K562 treated with DMSO at 1 percent for 48 hours (cell line): Measurements from ENCODE around the gene GLIPR2. TPM values are rescaled to one million over a fixed set of nuclear protein-coding genes. Genes with fewer than 3 reads are reported as not detected.

ENCODE experiments used
- total RNA-seq: library from RNA; unstranded; fragments of 300-600 nt; gene quantifications from 2 replicates; pipeline ENCODE4 v1.2.3, GENCODE V29; 2022; ENCODE audit warnings: low replicate concordance; ENCODE audit errors: extremely low read depth

The GLIPR2 gene, protein sequence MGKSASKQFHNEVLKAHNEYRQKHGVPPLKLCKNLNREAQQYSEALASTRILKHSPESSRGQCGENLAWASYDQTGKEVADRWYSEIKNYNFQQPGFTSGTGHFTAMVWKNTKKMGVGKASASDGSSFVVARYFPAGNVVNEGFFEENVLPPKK
- total RNA-seq, result not detected in 2 replicates

DNA sequence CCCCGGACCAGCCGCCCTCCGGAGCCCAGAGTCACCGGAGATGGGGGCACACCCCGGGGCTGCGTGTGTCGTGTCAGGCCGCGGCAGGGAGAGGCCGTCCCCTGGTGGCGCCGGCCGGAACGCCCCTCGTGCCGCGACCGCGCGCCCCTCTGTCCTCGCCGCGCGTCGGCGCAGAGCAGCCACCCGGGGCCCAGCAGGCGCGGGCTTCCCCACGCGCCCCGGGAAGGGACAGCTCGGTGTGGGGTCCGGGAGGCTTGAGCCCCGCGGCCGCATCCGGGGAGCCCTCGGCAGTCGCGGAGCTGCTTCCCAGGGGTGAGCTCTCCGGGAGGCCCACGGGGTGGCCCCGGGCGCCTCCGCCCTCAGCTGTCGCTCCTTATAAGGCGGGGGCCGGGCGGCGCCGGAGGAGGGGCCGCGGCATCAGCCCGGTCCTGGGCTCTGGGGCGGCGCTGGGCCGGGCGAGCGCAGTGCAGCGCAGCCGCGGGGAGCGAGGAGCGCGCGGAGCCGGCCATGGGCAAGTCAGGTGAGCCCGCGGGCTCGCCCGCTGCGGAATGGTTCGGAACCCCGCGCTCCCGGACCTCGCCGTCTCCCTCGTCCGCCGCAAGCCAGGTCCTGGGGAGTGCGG lies at the start of gene GLIPR2:
TSS of gene GLIPR2 (plus strand) at position 462 of the 622 bp plus-strand sequence. CDS start at position 508, 46 bp downstream.

DNA sequence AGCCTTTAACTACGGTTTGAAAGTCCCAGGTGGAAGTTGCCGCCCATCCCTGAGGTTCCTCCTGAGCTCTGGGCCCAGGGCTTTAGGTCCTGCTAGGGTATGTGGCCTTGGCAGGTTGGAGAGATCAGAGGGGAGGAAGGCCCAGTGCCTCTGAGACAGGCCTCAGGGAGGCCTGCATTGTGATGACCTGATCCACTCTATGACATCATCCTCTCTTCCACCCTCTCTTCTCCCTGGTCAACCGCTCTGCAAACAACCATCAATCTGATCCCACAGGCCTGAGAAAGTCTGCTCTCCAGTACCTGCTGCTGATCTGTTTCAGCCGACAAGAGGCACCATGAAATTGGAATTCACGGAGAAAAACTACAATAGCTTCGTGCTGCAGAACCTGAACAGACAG lies 32.6 kb downstream of the GLIPR2 start, which contains the start of gene CCIN:
TSS of gene CCIN (plus strand) at position 223 of the 400 bp plus-strand sequence. CDS start at position 338, 115 bp downstream.

DNA sequence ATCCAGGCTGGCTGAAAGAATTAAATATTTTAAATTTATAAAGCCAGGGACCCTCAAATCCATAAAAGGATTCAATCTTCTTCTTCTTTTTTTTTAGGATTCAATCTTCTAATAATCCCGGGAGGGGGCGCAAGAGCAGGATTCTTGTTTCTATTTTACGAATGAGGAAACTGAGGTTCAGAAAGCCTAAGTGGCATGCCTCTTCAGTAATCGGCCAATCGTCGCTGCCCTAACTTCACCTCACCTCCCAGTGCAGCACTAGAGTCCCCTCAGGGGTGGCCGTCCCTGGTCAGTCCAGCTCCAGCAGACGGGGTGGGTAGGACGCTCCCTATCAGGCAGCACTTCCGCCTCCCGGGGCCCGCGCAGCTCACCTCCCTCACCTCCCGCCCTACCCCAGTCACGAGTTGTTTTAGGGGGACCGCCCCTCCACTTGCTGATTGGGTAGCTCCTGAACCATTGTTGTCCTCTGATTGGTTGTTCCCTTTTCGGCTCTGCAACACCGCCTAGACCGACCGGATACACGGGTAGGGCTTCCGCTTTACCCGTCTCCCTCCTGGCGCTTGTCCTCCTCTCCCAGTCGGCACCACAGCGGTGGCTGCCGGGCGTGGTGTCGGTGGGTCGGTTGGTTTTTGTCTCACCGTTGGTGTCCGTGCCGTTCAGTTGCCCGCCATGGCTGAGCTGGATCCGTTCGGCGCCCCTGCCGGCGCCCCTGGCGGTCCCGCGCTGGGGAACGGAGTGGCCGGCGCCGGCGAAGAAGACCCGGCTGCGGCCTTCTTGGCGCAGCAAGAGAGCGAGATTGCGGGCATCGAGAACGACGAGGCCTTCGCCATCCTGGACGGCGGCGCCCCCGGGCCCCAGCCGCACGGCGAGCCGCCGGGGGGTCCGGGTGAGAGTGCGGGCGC lies 54.1 kb downstream of the GLIPR2 start, which contains the start of gene CLTA:
TSS of gene CLTA (plus strand) at position 534 of the 902 bp plus-strand sequence. CDS start at position 670, 136 bp downstream.

Other genes starting within 250 kb of the GLIPR2 start
- not detected in 2 replicates for gene HRCT1, start 230.5 kb upstream of the GLIPR2 start, total RNA-seq
- gene SPAAR, start 227.2 kb upstream of the GLIPR2 start, total RNA-seq, result not detected in 2 replicates
- gene OR2S2, start 178.6 kb upstream of the GLIPR2 start, total RNA-seq, result not detected in 2 replicates
- not detected in 2 replicates for gene RECK, start 99.8 kb upstream of the GLIPR2 start, total RNA-seq
- gene CCIN, start 32.7 kb downstream of the GLIPR2 start, total RNA-seq, result not detected in 2 replicates
- not detected in 2 replicates for gene CLTA, start 54.2 kb downstream of the GLIPR2 start, total RNA-seq
- gene GNE, start 121.7 kb downstream of the GLIPR2 start, total RNA-seq, result not detected in 2 replicates